Kidney tubule cell (primary cell): ENCODE data around the gene TCF12.

Experiments used
- DNase-seq: peaks from one replicate; pipeline ENCODE4 v3.0.0-alpha.2; 2018; ENCODE audit warnings: low spot score

The TCF12 gene

GRCh38 chr15:57255751-57256341 is 337.4 kb downstream of the TCF12 start:
- DNase-seq, result no peak

- no peak for DNase-seq
Measured at GRCh38 chr15:57256939-57257338, 338.5 kb downstream of the TCF12 start.

- DNase-seq, result peak; percentile 12
Measured at GRCh38 chr15:57259568-57260040, 341.2 kb downstream of the TCF12 start.

- no peak for DNase-seq
Measured at GRCh38 chr15:57263520-57263919, 345.1 kb downstream of the TCF12 start.

GRCh38 chr15:57272771-57273357 is 354.4 kb downstream of the TCF12 start:
- DNase-seq, result no peak

- DNase-seq, result no peak
Measured at GRCh38 chr15:57273402-57273801, 355.0 kb downstream of the TCF12 start.

- no peak for DNase-seq
Measured at GRCh38 chr15:57278439-57278838, 360.0 kb downstream of the TCF12 start.

GRCh38 chr15:57280464-57280863 is 362.0 kb downstream of the TCF12 start:
- no peak for DNase-seq

GRCh38 chr15:57281321-57281720 is 362.9 kb downstream of the TCF12 start:
- no peak for DNase-seq

- DNase-seq, result no peak
Measured at GRCh38 chr15:57282686-57283085, 364.2 kb downstream of the TCF12 start.

- DNase-seq, result no peak
Measured at GRCh38 chr15:57283774-57284503, 365.5 kb downstream of the TCF12 start.

GRCh38 chr15:57284535-57284934 is 366.1 kb downstream of the TCF12 start:
- DNase-seq, result no peak

- peak; percentile 42 for DNase-seq
Measured at GRCh38 chr15:57285386-57285785, 366.9 kb downstream of the TCF12 start.

- DNase-seq, result no peak
Measured at GRCh38 chr15:57286446-57287122, 368.1 kb downstream of the TCF12 start.

GRCh38 chr15:57287123-57287521 is 368.7 kb downstream of the TCF12 start:
- no peak for DNase-seq

- no peak for DNase-seq
Measured at GRCh38 chr15:57288926-57289580, 370.6 kb downstream of the TCF12 start.

GRCh38 chr15:57290187-57290586 is 371.7 kb downstream of the TCF12 start:
- no peak for DNase-seq

GRCh38 chr15:57290826-57291225 is 372.4 kb downstream of the TCF12 start:
- DNase-seq, result no peak

- DNase-seq, result no peak
Measured at GRCh38 chr15:57296473-57297162, 378.2 kb downstream of the TCF12 start.

- DNase-seq, result no peak
Measured at GRCh38 chr15:57297163-57297593, 378.7 kb downstream of the TCF12 start.

- DNase-seq, result no peak
Measured at GRCh38 chr15:57297630-57298029, 379.2 kb downstream of the TCF12 start.

- DNase-seq, result no peak
Measured at GRCh38 chr15:57298204-57298603, 379.8 kb downstream of the TCF12 start.
